ENCODE results near the gene CRYBA1.

The CRYBA1 gene

GRCh38 chr17:29283961-29284360 lies 37.3 kb downstream of the CRYBA1 start:
- no peak for DNase-seq

GRCh38 chr17:29289852-29290251 lies 43.2 kb downstream of the CRYBA1 start:
- DNase-seq, result no peak

- DNase-seq, result peak; percentile 96
These were observed 44.6 kb downstream of the CRYBA1 start for GRCh38 chr17:29291163-29291752.

- DNase-seq, result peak; percentile 79
These were observed 45.7 kb downstream of the CRYBA1 start for GRCh38 chr17:29292071-29292991.

- peak; percentile 85 for DNase-seq
These were observed 46.6 kb downstream of the CRYBA1 start for GRCh38 chr17:29292992-29293889.

- DNase-seq, result peak; percentile 100
These were observed 47.4 kb downstream of the CRYBA1 start, which contains the start of gene NUFIP2 for GRCh38 chr17:29293890-29294579. Gene NUFIP2, minus strand, starts transcription at chr17:29294148. Its CDS starts 89 bp downstream, at chr17:29294059.

- no peak for DNase-seq
These were observed 47.9 kb downstream of the CRYBA1 start for GRCh38 chr17:29294580-29294900.

- peak; percentile 55 for DNase-seq
These were observed 48.8 kb downstream of the CRYBA1 start for GRCh38 chr17:29295420-29295819.

- no peak for DNase-seq
These were observed 52.4 kb downstream of the CRYBA1 start for GRCh38 chr17:29299031-29299430.

- DNase-seq, result no peak
These were observed 56.7 kb downstream of the CRYBA1 start for GRCh38 chr17:29303386-29303785.

Measured in OCI-M1 (cell line).